Inflammatory macrophage treated with lipopolysaccharide for 1 hour (primary cell): ENCODE data around the gene CADM1.

Experiments
- DNase-seq, 2 donors: peaks; one replicate each; pipeline ENCODE4 v3.0.0-alpha.2; 2020 to 2022

CADM1 gene

DNA sequence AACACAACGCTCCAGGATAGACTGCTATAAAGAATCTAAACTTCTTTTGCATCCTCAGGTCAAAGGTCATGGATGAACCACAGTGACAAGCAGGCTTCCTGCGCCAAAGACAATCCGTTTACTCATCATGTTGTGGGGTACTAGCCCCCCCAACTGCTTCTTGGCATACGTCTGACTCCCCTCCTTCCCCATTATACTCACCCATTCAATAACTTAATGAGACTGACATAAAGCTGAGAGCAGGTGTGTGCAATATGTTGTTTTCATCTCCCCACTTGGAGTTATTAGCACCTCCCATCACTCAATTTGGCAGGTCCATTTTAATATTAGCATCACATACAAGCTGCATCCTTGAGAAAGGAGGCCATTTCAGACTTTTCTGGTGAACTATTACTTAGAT lies 157.1 kb downstream of the CADM1 start:
- DNase-seq, result no peak

DNA sequence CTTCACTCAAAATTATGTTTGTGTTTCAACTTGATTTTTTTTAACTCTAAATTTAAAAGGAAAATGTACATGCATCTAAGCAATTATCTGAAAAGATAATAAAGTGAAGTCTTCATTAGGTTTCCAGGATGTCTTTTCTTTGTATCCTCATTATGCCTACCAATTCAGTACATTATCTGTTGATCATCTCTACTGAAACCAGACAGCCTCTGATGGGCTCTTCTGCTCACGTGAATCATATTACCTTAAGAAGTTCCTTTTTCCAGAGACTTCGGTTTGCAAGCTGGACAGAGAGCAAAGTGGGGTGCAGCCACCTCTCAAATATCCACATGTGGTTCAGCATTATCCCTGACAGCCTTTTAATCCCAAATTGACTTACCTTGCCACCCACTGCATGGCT lies 158.4 kb downstream of the CADM1 start:
- no peak for DNase-seq

- no peak for DNase-seq
Observed at GRCh38 chr11:115345361-115345760, 158.9 kb downstream of the CADM1 start.

GRCh38 chr11:115344846-115345245 lies 159.4 kb downstream of the CADM1 start:
- DNase-seq, result no peak

GRCh38 chr11:115342142-115342541 lies 162.1 kb downstream of the CADM1 start:
- DNase-seq, result no peak

GRCh38 chr11:115340874-115341273 lies 163.3 kb downstream of the CADM1 start:
- DNase-seq, result no peak

- DNase-seq, result no peak
Observed at GRCh38 chr11:115338476-115338875, 165.7 kb downstream of the CADM1 start.

GRCh38 chr11:115334932-115335788 lies 169.1 kb downstream of the CADM1 start:
- peak; percentile 4 to 72 for DNase-seq

DNA sequence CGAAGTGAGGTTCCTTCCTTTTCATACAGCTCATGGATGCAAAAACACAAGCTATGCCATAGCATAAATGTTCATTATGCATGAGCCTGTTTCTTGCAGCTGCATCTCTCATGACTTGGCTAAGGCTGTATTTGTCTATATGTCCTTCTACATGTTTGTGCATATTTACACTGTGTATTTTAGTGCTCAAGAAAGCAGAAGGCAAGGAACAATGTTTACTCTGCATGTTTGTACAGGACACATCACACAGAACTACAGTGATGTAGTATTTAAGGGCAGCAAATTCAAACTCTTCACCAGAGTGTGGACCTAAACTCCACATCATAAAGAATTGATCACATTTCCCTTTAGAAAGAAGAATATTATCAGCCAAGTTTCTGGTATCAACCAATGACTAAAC lies 170.3 kb downstream of the CADM1 start:
- DNase-seq, result no peak

DNA sequence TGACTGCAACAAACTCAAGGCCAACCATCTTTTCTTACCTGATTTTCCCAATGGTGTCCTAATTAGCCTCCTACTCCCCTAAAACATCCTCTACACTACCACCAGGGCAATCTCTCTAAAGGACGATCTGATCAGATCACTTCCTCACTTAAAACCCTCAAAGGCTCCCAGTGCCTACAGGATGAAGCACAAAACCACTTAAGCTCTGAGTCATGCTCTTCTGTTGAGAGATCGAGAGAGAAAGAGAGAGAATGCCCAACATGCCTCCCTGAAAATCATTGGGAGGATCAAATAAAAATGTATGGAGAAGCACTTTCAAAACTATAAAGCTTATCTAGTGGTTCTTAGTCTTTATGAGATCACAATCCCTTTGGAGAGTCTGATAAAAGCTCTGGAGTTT lies 171.1 kb downstream of the CADM1 start:
- no peak for DNase-seq

DNA sequence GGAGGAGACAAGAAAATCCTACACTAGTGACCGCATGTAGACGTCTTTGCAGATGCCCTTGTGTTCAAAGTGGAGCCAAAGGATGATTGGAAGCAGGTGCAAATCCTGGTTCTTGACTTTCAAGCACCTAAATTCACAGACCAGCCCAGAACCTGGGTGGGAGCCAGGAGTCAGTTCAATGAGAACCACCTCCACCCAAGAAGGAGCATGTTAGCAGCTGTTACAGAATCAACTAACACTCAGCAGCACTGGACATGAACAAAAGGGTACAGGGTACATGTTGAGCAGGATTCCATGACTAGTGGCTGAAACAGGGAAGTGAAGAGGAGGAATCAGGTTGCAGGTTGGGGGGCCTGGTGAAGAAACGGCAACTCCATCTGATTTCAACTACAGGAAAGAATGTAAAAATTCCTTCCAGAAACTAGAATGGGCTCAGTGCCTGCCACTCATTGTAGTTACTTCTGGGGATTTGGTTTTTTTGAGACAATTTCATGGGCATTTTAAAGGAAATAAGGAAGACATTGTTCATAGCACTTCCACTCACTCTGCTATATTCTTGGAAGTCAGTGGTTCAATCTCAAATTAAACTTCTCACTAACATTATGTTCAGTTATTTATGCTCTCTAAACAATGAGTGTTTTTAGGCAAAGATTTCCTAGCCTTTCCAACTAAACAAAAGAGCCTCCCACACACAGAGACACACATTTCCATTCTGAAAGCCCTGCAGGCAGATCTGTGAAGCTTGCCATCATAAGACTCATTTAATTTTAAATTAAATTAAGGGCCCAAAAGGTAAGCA lies 173.3 kb downstream of the CADM1 start:
- DNase-seq, result no peak

DNA sequence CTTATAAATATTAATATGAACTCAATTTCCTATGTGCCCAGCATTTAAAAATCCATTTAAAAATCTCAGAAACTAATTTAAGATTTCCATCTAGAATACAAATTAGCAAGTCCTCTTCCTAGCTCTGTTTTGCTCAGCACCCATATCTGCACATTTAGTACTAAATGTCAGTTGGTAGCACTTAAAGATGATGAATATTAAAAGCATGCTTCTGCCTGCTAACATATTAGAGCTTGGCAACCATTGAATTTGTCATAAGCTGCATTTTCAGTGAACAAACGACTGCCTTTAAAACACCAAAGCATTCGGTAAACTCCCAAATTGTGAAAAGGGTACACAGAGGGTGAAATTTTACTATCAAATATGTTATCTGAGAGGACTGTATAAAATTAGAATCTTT lies 177.7 kb downstream of the CADM1 start:
- DNase-seq, result no peak

DNA sequence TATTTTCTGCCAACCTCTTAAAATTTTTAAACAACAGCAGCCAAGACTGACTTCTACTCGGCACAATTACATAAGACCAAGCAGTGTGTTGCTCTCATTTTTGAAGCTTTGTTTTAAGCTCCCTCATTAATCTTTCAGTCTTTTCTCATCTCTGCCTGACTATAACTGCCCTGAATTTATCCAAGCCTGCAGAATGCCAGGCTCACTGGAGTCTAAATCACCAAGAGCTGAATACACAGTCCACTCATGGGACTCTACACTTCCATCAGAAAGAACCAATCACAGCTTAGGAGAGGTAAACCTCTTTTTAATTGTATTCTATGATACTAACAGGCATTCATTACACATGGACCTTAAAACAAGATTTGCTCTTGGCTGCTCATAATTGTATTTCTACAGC lies 178.7 kb downstream of the CADM1 start:
- DNase-seq, result no peak

GRCh38 chr11:115324581-115325432 lies 179.4 kb downstream of the CADM1 start:
- DNase-seq, result peak; percentile 36 to 48

DNA sequence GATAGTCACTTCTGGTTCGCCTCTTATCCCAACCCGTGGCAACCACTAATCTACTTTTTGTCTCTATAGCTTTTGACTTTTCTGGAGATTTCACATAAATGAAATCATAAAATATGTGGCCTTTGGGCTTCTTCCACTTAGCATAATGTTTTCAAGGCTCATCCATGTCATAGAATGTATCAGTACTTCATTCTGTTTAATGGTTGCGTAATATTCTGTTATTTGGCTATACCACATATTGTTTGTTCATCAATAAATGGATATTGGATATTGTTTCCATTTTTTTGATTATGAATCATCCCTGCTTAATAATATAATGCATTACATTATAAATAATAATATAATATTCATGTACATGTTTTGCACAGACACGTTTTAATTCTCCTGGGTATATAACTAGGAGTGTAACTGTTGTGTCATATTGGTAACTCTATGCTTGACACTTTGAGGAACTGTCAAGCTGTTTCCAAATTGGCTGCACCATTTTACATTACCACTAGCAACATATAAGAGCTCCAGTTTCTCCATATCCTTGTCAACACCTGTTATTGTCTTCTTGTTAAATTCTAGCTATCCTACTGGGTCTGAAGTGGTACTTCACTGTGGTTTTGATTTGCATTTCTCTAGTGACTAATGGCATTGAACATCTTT lies 181.5 kb downstream of the CADM1 start:
- no peak for DNase-seq

GRCh38 chr11:115321605-115322289 lies 182.5 kb downstream of the CADM1 start:
- DNase-seq, result no peak

GRCh38 chr11:115317277-115318185 lies 186.7 kb downstream of the CADM1 start:
- no peak for DNase-seq

DNA sequence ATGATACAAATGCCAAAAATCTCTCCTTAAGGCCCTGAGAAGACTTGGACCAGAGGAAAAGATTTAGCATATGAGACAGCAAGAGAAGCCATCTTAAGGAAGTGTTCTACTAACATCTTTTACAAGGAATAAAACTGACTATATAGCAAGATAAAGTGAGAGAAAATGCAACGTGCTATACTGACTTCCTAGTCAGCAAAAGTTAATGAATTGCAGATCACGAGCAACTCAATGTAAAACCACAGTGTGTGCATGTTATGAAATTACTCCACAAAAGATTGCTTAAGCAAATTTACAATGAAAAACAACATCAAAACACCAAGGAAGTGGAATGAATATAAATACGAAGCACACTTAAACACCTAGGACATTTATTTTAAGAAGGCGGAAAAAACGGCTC lies 187.5 kb downstream of the CADM1 start:
- no peak for DNase-seq

DNA sequence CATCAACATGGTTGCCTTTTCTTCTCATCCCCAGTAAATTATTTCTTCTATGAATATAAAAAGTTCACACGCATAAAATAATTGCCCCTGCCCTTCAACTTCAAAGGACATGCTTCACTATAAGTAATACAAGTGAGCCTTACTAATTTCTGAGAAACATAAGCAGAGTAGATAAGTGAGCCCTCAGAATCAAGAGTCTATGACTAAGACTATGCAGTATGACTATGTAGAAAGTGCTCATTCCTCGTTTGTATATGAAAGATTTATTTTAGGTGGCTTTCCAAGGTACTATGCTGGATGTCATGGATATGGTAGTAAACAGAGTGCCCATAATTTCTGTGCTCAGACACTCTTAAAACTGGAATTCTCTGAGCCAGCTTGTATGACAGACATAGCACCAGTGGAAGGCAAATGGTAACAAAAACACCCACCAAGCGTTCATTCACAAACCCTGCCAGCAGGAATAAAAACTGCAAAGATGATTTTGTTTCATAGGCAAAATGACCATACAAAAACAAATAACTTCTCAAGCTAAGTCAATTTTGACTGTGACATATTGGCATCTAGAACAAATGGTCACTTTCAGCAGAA lies 189.8 kb downstream of the CADM1 start:
- no peak for DNase-seq

DNA sequence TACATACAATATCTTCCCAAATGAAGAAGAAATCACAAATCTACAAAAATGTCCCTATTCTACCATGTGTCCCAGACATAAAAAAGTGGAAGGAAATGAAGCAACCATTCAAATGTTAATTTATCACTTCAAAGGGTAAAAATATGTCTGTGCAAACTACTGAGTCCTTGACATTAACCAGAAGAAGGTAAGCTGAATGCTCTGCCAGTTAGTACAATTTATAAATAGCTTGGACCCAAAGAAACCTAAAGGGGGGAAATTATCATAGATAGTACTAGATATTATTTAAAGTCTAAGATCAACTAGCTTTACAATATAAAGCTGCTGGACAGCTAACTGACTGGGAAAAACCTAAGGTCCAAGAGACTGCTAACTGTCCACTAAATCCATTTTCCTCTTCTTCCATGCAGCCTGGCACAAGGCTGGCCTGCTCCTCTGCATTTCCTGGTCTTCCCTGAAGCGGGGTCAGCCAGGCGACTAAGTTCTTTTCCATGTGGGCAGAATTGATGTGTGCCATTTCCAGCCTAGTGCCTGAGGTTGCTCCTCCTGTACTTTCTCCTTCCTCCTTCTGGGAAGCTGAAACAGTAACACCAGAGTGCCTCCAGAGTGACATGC lies 190.9 kb downstream of the CADM1 start:
- no peak for DNase-seq
